ENCODE measurements around the gene NKAP.
A peak's percentile ranks its signal among the peaks of the same experiment; 100 is the strongest.
"Not testable (repeated sequence)": the region's sequence is repeated elsewhere in the genome, so short reads cannot be mapped to it uniquely, and the experiment has no call there.

NKAP gene

GRCh38 chrX:119935215-119935874 is 8.2 kb downstream of the NKAP start:
- no peak for DNase-seq (ENCODE audit: low read depth in 2 of 2)

- not testable (repeated sequence) for DNase-seq (ENCODE audit: low read depth in 2 of 2)
Measured at GRCh38 chrX:119922391-119922790, 21.2 kb downstream of the NKAP start.

- DNase-seq (ENCODE audit: low read depth in 2 of 2): no peak
Measured at GRCh38 chrX:119919835-119920585, 23.5 kb downstream of the NKAP start.

- no peak for DNase-seq (ENCODE audit: low read depth in 2 of 2)
Measured at GRCh38 chrX:119917877-119918276, 25.7 kb downstream of the NKAP start.

- DNase-seq (ENCODE audit: low read depth in 2 of 2): no peak
Measured at GRCh38 chrX:119916310-119916709, 27.2 kb downstream of the NKAP start.

GRCh38 chrX:119900976-119901375 is 42.6 kb downstream of the NKAP start:
- DNase-seq (ENCODE audit: low read depth in 2 of 2): no peak

GRCh38 chrX:119899125-119899524 is 44.4 kb downstream of the NKAP start:
- no peak for DNase-seq (ENCODE audit: low read depth in 2 of 2)

GRCh38 chrX:119895843-119896326 is 47.7 kb downstream of the NKAP start, which contains the start of gene AKAP14:
AKAP14 (plus strand) TSS chrX:119895893; CDS start chrX:119903224, 7,331 bp downstream.
- no peak for DNase-seq (ENCODE audit: low read depth in 2 of 2)

GRCh38 chrX:119891961-119892692 is 51.4 kb downstream of the NKAP start:
- not testable (repeated sequence) for DNase-seq (ENCODE audit: low read depth in 2 of 2)

- not testable (repeated sequence) for DNase-seq (ENCODE audit: low read depth in 2 of 2)
Measured at GRCh38 chrX:119890626-119891025, 52.9 kb downstream of the NKAP start.

GRCh38 chrX:119887721-119888425 is 55.7 kb downstream of the NKAP start:
- DNase-seq (ENCODE audit: low read depth in 2 of 2): peak in 1 of 2 donors; percentile 25

- no peak for DNase-seq (ENCODE audit: low read depth in 2 of 2)
Measured at GRCh38 chrX:119885554-119886428, 57.8 kb downstream of the NKAP start.

GRCh38 chrX:119880552-119881437 is 62.8 kb downstream of the NKAP start:
- DNase-seq (ENCODE audit: low read depth in 2 of 2): no peak

GRCh38 chrX:119880076-119880475 is 63.5 kb downstream of the NKAP start:
- no peak for DNase-seq (ENCODE audit: low read depth in 2 of 2)

- DNase-seq (ENCODE audit: low read depth in 2 of 2): no peak
Measured at GRCh38 chrX:119878740-119879139, 64.8 kb downstream of the NKAP start.

- peak; percentile 64 to 75 for DNase-seq (ENCODE audit: low read depth in 2 of 2)
Measured at GRCh38 chrX:119871599-119872395, 71.8 kb downstream of the NKAP start, which contains the start of the genes NDUFA1 and RNF113A. NDUFA1 (plus strand) TSS chrX:119871832; CDS start chrX:119871912, 80 bp downstream. RNF113A (minus strand) TSS chrX:119871733; CDS start chrX:119871613, 120 bp downstream.

- no peak for DNase-seq (ENCODE audit: low read depth in 2 of 2)
Measured at GRCh38 chrX:119871245-119871598, 72.3 kb downstream of the NKAP start.
